SK-N-SH (cell line): Measurements from ENCODE around the gene PRR11. TPM values are rescaled to one million over a fixed set of nuclear protein-coding genes. Genes with fewer than 3 reads are reported as not detected.
"Not testable (repeated sequence)": the region's sequence is repeated elsewhere in the genome, so short reads cannot be mapped to it uniquely, and the experiment has no call there.

ENCODE experiments used
- CTCF ChIA-PET: fragments of 300-600, 350-600 bp; formaldehyde crosslinking; extraction: SDS; loops from one replicate; lab custom pipeline; 2021; lab: Yijun Ruan, JAX
- POLR2A ChIA-PET: fragments of 350-600 bp; sonication (Branson Sonifier 250); formaldehyde crosslinking; extraction: SDS; loops from one replicate; lab custom pipeline; 2020; ENCODE audit warnings: antibody characterized with exemption, inconsistent platforms; lab: Yijun Ruan, JAX
- DNase-seq: peaks from one replicate; pipeline ENCODE4 v3.0.0; 2012
- H2AFZ ChIP-seq: fragments of 200-600 bp; sonication (generic); 2 replicates; pipeline ENCODE4 v1.8.1; 2016; ENCODE audit warnings: antibody characterized with exemption, mild to moderate bottlenecking, low read depth
- H3F3A ChIP-seq: fragments of 200-600 bp; sonication (generic); replicated peaks from 2 replicates; pipeline ENCODE3; 2016; ENCODE audit warnings: antibody characterized with exemption, mild to moderate bottlenecking; ENCODE audit not compliant: insufficient read depth
- H3K27ac ChIP-seq, 2 experiments: fragments of 200-500 bp in 1 of 2; fragments of 200-600 bp in 1 of 2; sonication (Bioruptor generic) in 1 of 2; sonication (generic), shearing (Covaris generic) in 1 of 2; 2 replicates each; pipeline versions ENCODE4 v1.5.1 to v1.6.1; 2014 to 2016; ENCODE audit warnings: low read depth in 2 of 2, inconsistent platforms in 1 of 2, low read length in 1 of 2, mild to moderate bottlenecking in 1 of 2, mixed read lengths in 1 of 2
- H3K27me3 ChIP-seq: fragments of 200-600 bp; sonication (generic), shearing (Covaris generic); 2 replicates; pipeline ENCODE4 v1.6.1; 2016; ENCODE audit warnings: mixed run types; ENCODE audit not compliant: insufficient read depth
- H3K36me3 ChIP-seq, 2 experiments: fragments of 200-500 bp in 1 of 2; fragments of 200-600 bp in 1 of 2; sonication (Bioruptor generic) in 1 of 2; sonication (generic) in 1 of 2; replicated peaks in 1 of 2; 2 replicates each; pipeline versions ENCODE3 to v1.5.1; 2014 to 2016; ENCODE audit warnings: low read length in 1 of 2, mild to moderate bottlenecking in 1 of 2; ENCODE audit not compliant: insufficient read depth in 2 of 2, control insufficient read depth in 1 of 2
- H3K4me1 ChIP-seq, 2 experiments: fragments of 200-500 bp in 1 of 2; fragments of 200-600 bp in 1 of 2; sonication (Bioruptor generic) in 1 of 2; sonication (generic), shearing (Covaris generic) in 1 of 2; 2 replicates each; pipeline versions ENCODE4 v1.5.1 to v1.6.1; 2014 to 2016; ENCODE audit warnings: low read depth in 1 of 2, low read length in 1 of 2, mixed run types in 1 of 2; ENCODE audit not compliant: insufficient read depth in 2 of 2, control insufficient read depth in 1 of 2
- H3K4me2 ChIP-seq: fragments of 200-600 bp; sonication (generic), shearing (Covaris generic); 2 replicates; pipeline ENCODE4 v1.6.1; 2017; ENCODE audit warnings: mixed run types
- H3K4me3 ChIP-seq, 2 experiments: fragments of 200-500 bp in 1 of 2; fragments of 200-600 bp in 1 of 2; sonication (Bioruptor generic) in 1 of 2; sonication (generic), shearing (Covaris generic) in 1 of 2; 2 replicates each; pipeline versions ENCODE4 v1.5.1 to v1.8.1; 2014 to 2016; ENCODE audit warnings: low read depth in 2 of 2, inconsistent platforms in 1 of 2, low read length in 1 of 2, mild to moderate bottlenecking in 1 of 2, mixed read lengths in 1 of 2, moderate library complexity in 1 of 2
- H3K79me2 ChIP-seq: fragments of 200-600 bp; sonication (generic); 2 replicates; pipeline ENCODE4 v1.8.1; 2017; ENCODE audit warnings: mild to moderate bottlenecking; ENCODE audit not compliant: insufficient read depth
- H3K9ac ChIP-seq: fragments of 200-600 bp; sonication (generic); 2 replicates; pipeline ENCODE4 v1.6.1; 2017; ENCODE audit warnings: mixed run types
- H3K9me2 ChIP-seq: fragments of 200-600 bp; sonication (generic); 2 replicates; pipeline ENCODE4 v1.6.1; 2017; ENCODE audit warnings: mixed run types
- H3K9me3 ChIP-seq: fragments of 200-600 bp; sonication (generic); 2 replicates; pipeline ENCODE4 v1.6.1; 2017; ENCODE audit warnings: mixed run types, mild to moderate bottlenecking, moderate library complexity
- H4K20me1 ChIP-seq: fragments of 200-600 bp; sonication (generic); 2 replicates; pipeline ENCODE4 v1.6.1; 2017; ENCODE audit warnings: mild to moderate bottlenecking, mixed run types; ENCODE audit not compliant: insufficient read depth
- CTCF ChIP-seq: fragments of 200-600 bp; sonication (generic); IDR thresholded peaks from 2 replicates; pipeline ENCODE4 v1.6.1; 2017; ENCODE audit warnings: antibody characterized with exemption, mild to moderate bottlenecking, moderate library complexity
- ELF1 ChIP-seq: IDR thresholded peaks from 2 replicates; pipeline ENCODE4 v1.4.0; 2012
- EP300 ChIP-seq, 2 experiments: IDR thresholded peaks; 2 replicates each; pipeline versions ENCODE4 v1.4.0 to v1.6.1; 2012; ENCODE audit warnings: borderline replicate concordance in 1 of 2, low read depth in 1 of 2, low read length in 1 of 2
- EZH2phosphoT487 ChIP-seq: fragments of 200-600 bp; sonication (generic); IDR thresholded peaks from 2 replicates; pipeline ENCODE4 v1.6.1; 2017; ENCODE audit warnings: low read depth, mixed run types, mild to moderate bottlenecking, antibody characterized with exemption, moderate library complexity, borderline replicate concordance
- FOXJ3 ChIP-seq: sonication (generic); formaldehyde crosslinking; IDR thresholded peaks from 2 replicates; pipeline ENCODE4 v1.5.1; 2020; ENCODE audit warnings: mild to moderate bottlenecking, missing genetic modification reagents
- FOXM1 ChIP-seq: IDR thresholded peaks from 2 replicates; pipeline ENCODE4 v1.4.0; 2012; ENCODE audit warnings: low read depth, mild to moderate bottlenecking
- GABPA ChIP-seq: IDR thresholded peaks from 2 replicates; pipeline ENCODE4 v1.4.0; 2012; ENCODE audit warnings: low read depth, mild to moderate bottlenecking
- GATA2 ChIP-seq: sonication (generic); formaldehyde crosslinking; IDR thresholded peaks from 2 replicates; pipeline ENCODE4 v1.5.0; 2020; ENCODE audit warnings: mild to moderate bottlenecking, missing genetic modification reagents
- MAX ChIP-seq: IDR thresholded peaks from 2 replicates; pipeline ENCODE4 v1.4.0; 2012; ENCODE audit warnings: low read depth
- MXI1 ChIP-seq: IDR thresholded peaks from 2 replicates; pipeline ENCODE4 v1.6.1; 2012; ENCODE audit warnings: mild to moderate bottlenecking, low read depth, low read length, improper control_type of control experiment
- NFIC ChIP-seq: IDR thresholded peaks from 2 replicates; pipeline ENCODE4 v1.4.0; 2012; ENCODE audit warnings: borderline replicate concordance
- NRF1 ChIP-seq: IDR thresholded peaks from 2 replicates; pipeline ENCODE4 v1.6.1; 2012; ENCODE audit warnings: low read depth, mild to moderate bottlenecking, low read length
- POLR2AphosphoS5 ChIP-seq: IDR thresholded peaks from 2 replicates; pipeline ENCODE4 v1.6.1; 2012; ENCODE audit warnings: low read depth, low read length
- SIN3A ChIP-seq: IDR thresholded peaks from 2 replicates; pipeline ENCODE4 v1.6.1; 2012; ENCODE audit warnings: low read depth, mild to moderate bottlenecking, low read length, moderate library complexity, borderline replicate concordance
- SMC3 ChIP-seq: IDR thresholded peaks from 2 replicates; pipeline ENCODE4 v1.6.1; 2012; ENCODE audit warnings: low read depth, low read length, improper control_type of control experiment
- TCF12 ChIP-seq: IDR thresholded peaks from 2 replicates; pipeline ENCODE4 v1.4.0; 2012
- USF1 ChIP-seq: IDR thresholded peaks from 2 replicates; pipeline ENCODE4 v1.4.0; 2012; ENCODE audit warnings: low read depth, borderline replicate concordance
- USF2 ChIP-seq: fragments of 150-350 bp; IDR thresholded peaks from 2 replicates; pipeline ENCODE4 v1.6.1; 2017; ENCODE audit warnings: antibody characterized with exemption, low read length, low read depth, borderline replicate concordance
- ZBTB33 ChIP-seq: IDR thresholded peaks from 2 replicates; pipeline ENCODE4 v1.4.0; 2012; ENCODE audit warnings: low read depth, borderline replicate concordance
- WGBS: methylation state at CpG from one replicate; pipeline ENCODE4 v1.1.6; 2017; ENCODE audit warnings: low lambda C conversion rate; 5-methylcytosine and 5-hydroxymethylcytosine counted together
- polyA plus RNA-seq, 3 experiments: library from polyadenylated mRNA; depleted of rRNA; stranded (reverse); fragments of >200 nt; gene quantifications; 2 replicates each; pipeline ENCODE4 v1.2.3, GENCODE V29; 2012

The PRR11 gene
- polyA plus RNA-seq, 1 of the 3 experiments (the other 2 are of a cell fraction): 25.8 TPM

- Histone ChIP-seq H3K4me2 (no peak overlapping the region), H3K4me3 (no peak overlapping the region), H4K20me1 (no peaks in the 10 kb centered on the region), H3K4me1 (no peaks in the 10 kb centered on the region; a peak in 1 of 4 replicates), H3K9ac (no peak overlapping the region), H3K9me3 (no peaks in the 10 kb centered on the region), H3K9me2 (no peaks in the 10 kb centered on the region), H3K27ac (no peak overlapping the region), H2AFZ (no peak overlapping the region), H3K27me3 (no peaks in the 10 kb centered on the region), H3K79me2 (no peaks in the 10 kb centered on the region), H3F3A (peaks cover 5% of the 10 kb centered on the region), H3K36me3 (no peaks in the 10 kb centered on the region)
- TF ChIP-seq TCF12: no peak
- no peak for TF ChIP-seq FOXM1
- no peak for TF ChIP-seq NFIC
- TF ChIP-seq EZH2phosphoT487: no peak
- TF ChIP-seq SIN3A: no peak
- TF ChIP-seq ELF1: no peak
- TF ChIP-seq SMC3: no peak
- TF ChIP-seq ZBTB33: no peak
- no peak for TF ChIP-seq EP300 (IDR thresholded peaks at IDR 0.05; ENCODE audit: borderline replicate concordance in 1 of 2, low read depth in 1 of 2, low read length in 1 of 2)
- TF ChIP-seq GABPA: no peak
- no peak for TF ChIP-seq USF1
- TF ChIP-seq NRF1: no peak
- no peak for TF ChIP-seq CTCF
- no peak for TF ChIP-seq GATA2 (CRISPR knock-in tag)
- TF ChIP-seq USF2: no peak
- TF ChIP-seq POLR2AphosphoS5: no peak
- no peak for TF ChIP-seq MAX
- no peak for TF ChIP-seq MXI1
- no peak for TF ChIP-seq FOXJ3
- ChIA-PET CTCF (interaction anchor here (1.4 kb wide), 1 partner anchor 336 kb away, joined by 3 read pairs; no protein-coding TSS in a partner anchor), POLR2A (no interaction called here)
- DNase-seq: no peak
- WGBS: 98% methylated on average over 7 of the region's 7 CpGs
Observed at GRCh38 chr17:59223813-59224212, 68.3 kb downstream of the PRR11 start.

GRCh38 chr17:59228588-59228987 lies 73.0 kb downstream of the PRR11 start:
- H4K20me1 ChIP-seq, H3K27me3 ChIP-seq, H3K9ac ChIP-seq, H3K9me2 ChIP-seq, DNase-seq, H3K36me3 ChIP-seq, H3K4me2 ChIP-seq, H3F3A ChIP-seq, H3K27ac ChIP-seq, H3K4me1 ChIP-seq, H3K9me3 ChIP-seq, H3K79me2 ChIP-seq, H3K4me3 ChIP-seq, H2AFZ ChIP-seq, POLR2A ChIA-PET: not testable (repeated sequence)
- WGBS: 75% methylated on average over 1 of the region's 1 CpG
- CTCF ChIA-PET: interaction anchor here (1.2 kb wide), 1 partner anchor 9 kb away, joined by 3 read pairs; no protein-coding TSS in a partner anchor
